PFSK-1 (cell line): ENCODE results near the gene RIT2.

Experiments
- FOXP2 ChIP-seq: optimal IDR thresholded peaks from 2 replicates; pipeline ENCODE3; 2011; ENCODE audit warnings: borderline replicate concordance, control low read depth, inconsistent platforms; ENCODE audit not compliant: insufficient read depth; ENCODE audit errors: extremely low read length, extremely low read depth
- POLR2AphosphoS5 ChIP-seq: IDR thresholded peaks from 2 replicates; pipeline ENCODE4 v1.6.1; 2012; ENCODE audit warnings: low read depth, mild to moderate bottlenecking, control low read depth, low read length, moderate library complexity
- SIN3A ChIP-seq: IDR thresholded peaks from 2 replicates; pipeline ENCODE4 v1.6.1; 2012; ENCODE audit warnings: mild to moderate bottlenecking, low read length, moderate library complexity, borderline replicate concordance; ENCODE audit not compliant: insufficient read depth
- TAF1 ChIP-seq: IDR thresholded peaks from 2 replicates; pipeline ENCODE4 v1.6.1; 2012; ENCODE audit warnings: low read length, control low read depth, borderline replicate concordance; ENCODE audit not compliant: insufficient read depth
- TF ChIP-seq, protein P1 (sequence below), 2 experiments: IDR thresholded peaks; 2 replicates each; pipeline versions ENCODE4 v1.6.1 to v1.8.0; 2011 to 2012; ENCODE audit warnings: low read depth in 2 of 2, low read length in 2 of 2, control low read depth in 1 of 2, inconsistent platforms in 1 of 2, mild to moderate bottlenecking in 1 of 2, moderate library complexity in 1 of 2; ENCODE audit not compliant: insufficient read depth in 1 of 2

DNA sequence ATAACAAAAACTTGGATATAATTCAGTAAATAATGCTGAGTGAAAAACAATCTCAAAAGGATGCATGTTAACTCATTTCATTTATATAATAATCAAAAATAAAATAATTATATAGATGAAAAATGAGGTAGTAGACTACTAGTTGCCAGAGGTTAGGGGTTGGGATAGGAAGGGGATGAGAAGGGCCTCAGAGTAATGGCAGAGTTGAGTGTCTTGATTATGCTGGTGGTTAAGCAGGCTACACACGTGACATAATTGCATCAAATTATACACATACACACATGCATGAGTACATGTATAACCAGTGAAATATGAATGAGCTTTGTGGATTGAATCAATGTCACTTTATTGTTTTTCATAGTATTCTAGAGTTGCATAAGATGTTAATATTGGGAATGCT, 201.0 kb downstream of the RIT2 start:
- TF ChIP-seq TAF1 = no peak
- no peak for TF ChIP-seq POLR2AphosphoS5
- TF ChIP-seq, protein P1, sequence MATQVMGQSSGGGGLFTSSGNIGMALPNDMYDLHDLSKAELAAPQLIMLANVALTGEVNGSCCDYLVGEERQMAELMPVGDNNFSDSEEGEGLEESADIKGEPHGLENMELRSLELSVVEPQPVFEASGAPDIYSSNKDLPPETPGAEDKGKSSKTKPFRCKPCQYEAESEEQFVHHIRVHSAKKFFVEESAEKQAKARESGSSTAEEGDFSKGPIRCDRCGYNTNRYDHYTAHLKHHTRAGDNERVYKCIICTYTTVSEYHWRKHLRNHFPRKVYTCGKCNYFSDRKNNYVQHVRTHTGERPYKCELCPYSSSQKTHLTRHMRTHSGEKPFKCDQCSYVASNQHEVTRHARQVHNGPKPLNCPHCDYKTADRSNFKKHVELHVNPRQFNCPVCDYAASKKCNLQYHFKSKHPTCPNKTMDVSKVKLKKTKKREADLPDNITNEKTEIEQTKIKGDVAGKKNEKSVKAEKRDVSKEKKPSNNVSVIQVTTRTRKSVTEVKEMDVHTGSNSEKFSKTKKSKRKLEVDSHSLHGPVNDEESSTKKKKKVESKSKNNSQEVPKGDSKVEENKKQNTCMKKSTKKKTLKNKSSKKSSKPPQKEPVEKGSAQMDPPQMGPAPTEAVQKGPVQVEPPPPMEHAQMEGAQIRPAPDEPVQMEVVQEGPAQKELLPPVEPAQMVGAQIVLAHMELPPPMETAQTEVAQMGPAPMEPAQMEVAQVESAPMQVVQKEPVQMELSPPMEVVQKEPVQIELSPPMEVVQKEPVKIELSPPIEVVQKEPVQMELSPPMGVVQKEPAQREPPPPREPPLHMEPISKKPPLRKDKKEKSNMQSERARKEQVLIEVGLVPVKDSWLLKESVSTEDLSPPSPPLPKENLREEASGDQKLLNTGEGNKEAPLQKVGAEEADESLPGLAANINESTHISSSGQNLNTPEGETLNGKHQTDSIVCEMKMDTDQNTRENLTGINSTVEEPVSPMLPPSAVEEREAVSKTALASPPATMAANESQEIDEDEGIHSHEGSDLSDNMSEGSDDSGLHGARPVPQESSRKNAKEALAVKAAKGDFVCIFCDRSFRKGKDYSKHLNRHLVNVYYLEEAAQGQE (IDR thresholded peaks at IDR 0.05; ENCODE audit: insufficient read depth in 1 of 2, low read depth in 2 of 2, low read length in 2 of 2) = no peak
- no peak for TF ChIP-seq SIN3A
- no peak for TF ChIP-seq FOXP2
